Measurements from ENCODE around the gene GJC1. TPM values are rescaled to one million over a fixed set of nuclear protein-coding genes. Genes with fewer than 3 reads are reported as not detected.

GJC1 gene
- total and polyA plus RNA-seq, 3 donors from 2014 or later: 16.9 to 21.0 (median 19.3) TPM

GRCh38 chr17:44859701-44860100 lies 29.6 kb upstream of the GJC1 start:
- no peak for DNase-seq
- H3K9me3 ChIP-seq: no peaks in the 10 kb centered on the region
- 92 to 96% methylated on average over 5 of the region's 5 CpGs for WGBS, 2 donors
- intact Hi-C loops (cut with DNase I; ENCODE audit: low total_unique reads): loop anchor here (5.0 kb wide), 1 partner anchor 82 kb away; no protein-coding TSS in a partner anchor
- H3K27ac ChIP-seq: no peak overlapping the region
- H3K27me3 ChIP-seq: no peaks in the 10 kb centered on the region
- H3K4me3 ChIP-seq: no peak overlapping the region
- H3K36me3 ChIP-seq (ENCODE audit: low read depth, missing control alignments): no peaks in the 10 kb centered on the region
- no peaks in the 10 kb centered on the region for H3K4me1 ChIP-seq
- TF ChIP-seq POLR2A (IDR thresholded peaks at IDR 0.05): no peak
- TF ChIP-seq CTCF (IDR thresholded peaks at IDR 0.05): no peak

GRCh38 chr17:44854192-44854591 lies 24.1 kb upstream of the GJC1 start:
- no peak overlapping the region for H3K4me3 ChIP-seq
- intact Hi-C loops (cut with DNase I; ENCODE audit: low total_unique reads): no loop called here
- no peak overlapping the region for H3K27ac ChIP-seq
- H3K4me1 ChIP-seq: no peaks in the 10 kb centered on the region
- TF ChIP-seq CTCF (IDR thresholded peaks at IDR 0.05): no peak
- TF ChIP-seq POLR2A (IDR thresholded peaks at IDR 0.05): no peak
- DNase-seq: no peak
- 88 to 95% methylated on average over 5 of the region's 5 CpGs for WGBS, 2 donors
- H3K36me3 ChIP-seq (ENCODE audit: low read depth, missing control alignments): no peaks in the 10 kb centered on the region
- H3K27me3 ChIP-seq: no peaks in the 10 kb centered on the region
- no peaks in the 10 kb centered on the region for H3K9me3 ChIP-seq

- no peak overlapping the region for H3K27ac ChIP-seq
- TF ChIP-seq CTCF (IDR thresholded peaks at IDR 0.05): no peak
- no peak for TF ChIP-seq POLR2A (IDR thresholded peaks at IDR 0.05)
- H3K4me3 ChIP-seq: no peak overlapping the region
- intact Hi-C loops (cut with DNase I; ENCODE audit: low total_unique reads): no loop called here
- no peak for DNase-seq
- H3K36me3 ChIP-seq (ENCODE audit: low read depth, missing control alignments): no peaks in the 10 kb centered on the region
- no peaks in the 10 kb centered on the region for H3K27me3 ChIP-seq
- no peaks in the 10 kb centered on the region for H3K4me1 ChIP-seq
- 71 to 77% methylated on average over 4 to 5 of the region's 5 CpGs for WGBS, 2 donors
- H3K9me3 ChIP-seq: no peaks in the 10 kb centered on the region
These were observed 20.5 kb upstream of the GJC1 start for GRCh38 chr17:44850612-44851011.

- WGBS, 2 donors: 90 to 93% methylated on average over 7 of the region's 7 CpGs
- Histone ChIP-seq H3K27ac (no peak overlapping the region), H3K4me3 (no peak overlapping the region), H3K27me3 (no peaks in the 10 kb centered on the region), H3K36me3 (ENCODE audit: low read depth, missing control alignments) (no peaks in the 10 kb centered on the region), H3K4me1 (no peaks in the 10 kb centered on the region), H3K9me3 (no peaks in the 10 kb centered on the region)
- intact Hi-C loops (cut with DNase I; ENCODE audit: low total_unique reads): no loop called here
- no peak for TF ChIP-seq POLR2A (IDR thresholded peaks at IDR 0.05)
- no peak for TF ChIP-seq CTCF (IDR thresholded peaks at IDR 0.05)
- DNase-seq: no peak
These were observed 19.9 kb upstream of the GJC1 start for GRCh38 chr17:44850025-44850424.

GRCh38 chr17:44848961-44849489 lies 18.9 kb upstream of the GJC1 start:
- 88 to 96% methylated on average over 10 to 12 of the region's 12 CpGs for WGBS, 2 donors
- H3K36me3 ChIP-seq (ENCODE audit: low read depth, missing control alignments): no peaks in the 10 kb centered on the region
- TF ChIP-seq CTCF (IDR thresholded peaks at IDR 0.05) (no peak), POLR2A (IDR thresholded peaks at IDR 0.05) (no peak)
- no peak overlapping the region for H3K27ac ChIP-seq
- intact Hi-C loops (cut with DNase I; ENCODE audit: low total_unique reads): no loop called here
- no peaks in the 10 kb centered on the region for H3K4me1 ChIP-seq
- H3K27me3 ChIP-seq: no peaks in the 10 kb centered on the region
- no peak overlapping the region for H3K4me3 ChIP-seq
- no peak for DNase-seq
- no peaks in the 10 kb centered on the region for H3K9me3 ChIP-seq

Measured in testis (tissue), 3 donors.